ENCODE measurements around the gene FOXM1.

GRCh38 chr12:2836574-2836973 is 40.4 kb downstream of the FOXM1 start:
- no peak for TF ChIP-seq SP1 (IDR thresholded peaks at IDR 0.05)
- no peak for TF ChIP-seq FOXM1 (IDR thresholded peaks at IDR 0.05; ENCODE audit: borderline replicate concordance)
- TF ChIP-seq ELF4 (IDR thresholded peaks at IDR 0.05) = no peak
